T1000 (cell line): ENCODE results near the gene SKI.

Source experiments
- DNase-seq: peaks from one replicate; lab custom pipeline; 2025; ENCODE audit warnings: mixed read lengths; lab: John Stamatoyannopoulos, UW

The SKI gene

DNA sequence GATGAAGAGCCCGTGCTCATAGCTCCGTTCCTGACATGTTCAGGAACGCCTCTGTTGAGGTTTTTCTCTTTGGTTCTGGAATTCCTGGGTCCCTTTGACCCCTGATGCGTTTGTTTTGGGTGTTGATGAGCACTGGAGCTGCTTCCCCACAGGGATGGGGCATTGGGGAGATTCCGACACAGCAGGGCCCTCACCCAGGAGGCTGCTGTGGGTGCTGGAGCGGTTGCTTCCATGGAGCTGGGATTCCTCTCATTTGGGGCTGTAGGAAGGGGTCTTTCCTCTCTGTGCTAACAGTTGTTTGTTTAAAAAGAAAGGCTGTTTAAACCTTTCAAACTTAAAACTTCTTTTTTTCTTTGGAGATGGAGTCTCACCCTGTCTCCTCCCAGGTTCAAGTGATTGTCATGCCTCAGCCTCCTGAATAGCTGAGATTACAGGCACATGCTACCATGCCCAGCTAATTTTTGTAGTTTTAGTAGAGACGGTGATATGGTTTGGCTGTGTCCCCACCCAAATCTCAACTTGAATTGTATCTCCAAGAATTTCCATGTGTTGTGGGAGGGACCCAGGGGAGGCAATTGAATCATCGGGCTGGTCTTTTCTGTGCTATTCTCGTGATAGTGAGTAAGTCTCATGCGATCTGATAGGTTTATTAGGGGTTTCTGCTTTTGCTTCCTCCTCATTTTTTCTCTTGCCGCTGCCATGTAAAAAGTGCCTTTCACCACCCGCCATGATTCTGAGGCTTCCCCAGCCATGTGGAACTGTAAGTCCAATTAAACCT, 48.9 kb downstream of the SKI start:
- no peak for DNase-seq

DNA sequence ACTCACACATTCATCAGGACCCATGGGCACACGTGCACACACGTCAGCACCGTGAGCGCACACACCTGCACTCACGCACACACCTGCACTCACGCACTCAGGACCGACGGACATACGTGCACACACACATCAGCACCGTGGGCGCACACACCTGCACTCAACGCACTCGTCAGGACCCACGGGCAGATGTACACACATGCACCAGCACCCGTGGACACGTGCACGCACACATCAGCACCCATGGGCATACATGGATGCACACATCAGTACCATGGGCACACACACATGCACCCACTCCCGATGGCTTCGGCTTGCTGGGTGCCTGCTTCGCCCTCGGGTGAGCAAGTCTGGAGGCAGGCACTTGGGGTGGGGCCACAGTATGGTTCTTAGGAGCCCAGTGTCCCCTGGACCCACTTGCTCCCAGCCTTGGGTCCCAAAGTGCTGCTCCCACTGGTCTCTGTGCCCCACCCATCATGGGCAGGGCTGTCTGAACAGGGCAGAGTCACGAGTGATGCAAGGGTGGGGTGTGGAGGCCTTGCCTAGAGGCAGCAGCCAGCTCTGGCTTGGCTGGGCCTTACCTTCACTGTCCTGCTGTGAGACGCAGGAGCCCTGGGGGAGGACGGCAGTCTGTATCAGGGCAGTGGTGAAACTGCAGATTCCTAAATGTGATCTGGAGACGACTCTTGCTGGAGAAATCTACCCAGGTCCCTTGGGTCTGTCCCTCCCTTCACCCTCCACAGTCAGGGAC, 49.8 kb downstream of the SKI start:
- no peak for DNase-seq

DNA sequence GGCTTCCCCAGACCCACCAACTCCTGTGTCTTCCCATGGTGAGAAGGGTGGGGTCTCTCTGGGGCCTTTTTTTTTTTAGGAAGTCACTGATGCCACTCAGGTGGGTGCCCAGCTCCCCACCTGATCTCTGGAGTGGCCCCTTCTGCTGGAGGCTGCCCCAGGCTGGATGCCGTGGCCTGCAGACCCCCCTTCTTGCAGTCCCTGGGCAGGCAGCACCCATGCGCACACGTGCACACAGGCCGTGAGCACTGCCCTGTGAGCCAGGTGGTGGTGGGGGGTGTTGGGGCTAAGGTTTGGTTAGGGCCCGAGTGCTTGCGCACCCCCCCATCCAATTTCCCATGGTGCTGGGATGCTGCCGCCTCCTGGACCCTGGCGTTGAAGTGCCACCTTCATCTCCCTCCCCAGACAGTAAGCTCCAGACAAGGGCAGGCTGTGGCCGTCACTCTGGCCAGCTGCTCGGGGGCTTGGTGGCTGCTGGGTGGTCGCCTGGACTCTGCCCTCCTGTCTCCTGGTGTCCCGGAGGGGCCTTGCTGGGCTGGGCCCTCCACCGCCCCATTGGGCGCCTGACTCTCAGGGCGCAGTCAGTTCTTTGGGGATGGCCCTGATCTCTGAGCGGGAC, 50.6 kb downstream of the SKI start:
- DNase-seq, result no peak

DNA sequence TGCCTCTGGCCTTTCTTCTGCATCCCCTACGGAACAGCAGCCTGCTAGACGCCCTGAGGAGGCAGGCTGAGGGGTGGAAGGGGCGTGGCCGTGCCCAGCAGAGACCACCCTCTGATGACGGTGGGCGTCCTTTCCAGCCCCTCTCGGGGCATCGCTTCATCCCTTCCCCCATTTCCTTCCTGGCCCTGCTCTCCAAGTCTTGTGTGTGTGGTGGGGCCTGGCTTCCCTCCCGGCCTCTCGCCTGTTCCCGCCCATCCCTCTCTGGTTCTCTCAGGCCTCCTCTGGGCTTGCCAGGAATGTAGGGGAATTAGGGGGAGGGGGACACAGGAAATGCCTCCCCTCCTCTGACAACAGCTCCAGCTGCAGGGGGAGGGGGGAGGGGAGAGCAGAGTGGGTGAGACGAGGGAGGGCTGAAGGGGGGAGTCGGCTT, 51.1 kb downstream of the SKI start:
- DNase-seq, result no peak

DNA sequence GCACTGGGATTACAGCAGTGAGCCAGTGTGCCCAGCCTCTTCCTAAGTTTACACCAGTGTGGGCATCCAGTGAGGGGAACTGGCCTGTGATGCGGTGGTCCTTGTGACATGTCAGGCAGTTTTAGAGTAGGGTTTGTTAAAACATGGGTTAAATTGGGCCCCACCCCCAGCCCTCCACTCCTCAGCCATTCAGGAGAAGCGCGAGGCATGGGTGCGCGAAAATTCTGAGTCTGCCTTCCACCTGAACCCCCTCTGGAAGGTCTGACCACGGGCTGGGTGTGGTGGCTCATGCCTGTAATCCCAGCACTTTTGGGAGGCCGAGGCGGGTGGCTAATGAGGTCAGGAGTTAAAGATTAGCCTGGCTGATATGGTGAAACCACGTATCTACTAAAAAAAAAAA, 51.7 kb downstream of the SKI start:
- DNase-seq, result no peak

DNA sequence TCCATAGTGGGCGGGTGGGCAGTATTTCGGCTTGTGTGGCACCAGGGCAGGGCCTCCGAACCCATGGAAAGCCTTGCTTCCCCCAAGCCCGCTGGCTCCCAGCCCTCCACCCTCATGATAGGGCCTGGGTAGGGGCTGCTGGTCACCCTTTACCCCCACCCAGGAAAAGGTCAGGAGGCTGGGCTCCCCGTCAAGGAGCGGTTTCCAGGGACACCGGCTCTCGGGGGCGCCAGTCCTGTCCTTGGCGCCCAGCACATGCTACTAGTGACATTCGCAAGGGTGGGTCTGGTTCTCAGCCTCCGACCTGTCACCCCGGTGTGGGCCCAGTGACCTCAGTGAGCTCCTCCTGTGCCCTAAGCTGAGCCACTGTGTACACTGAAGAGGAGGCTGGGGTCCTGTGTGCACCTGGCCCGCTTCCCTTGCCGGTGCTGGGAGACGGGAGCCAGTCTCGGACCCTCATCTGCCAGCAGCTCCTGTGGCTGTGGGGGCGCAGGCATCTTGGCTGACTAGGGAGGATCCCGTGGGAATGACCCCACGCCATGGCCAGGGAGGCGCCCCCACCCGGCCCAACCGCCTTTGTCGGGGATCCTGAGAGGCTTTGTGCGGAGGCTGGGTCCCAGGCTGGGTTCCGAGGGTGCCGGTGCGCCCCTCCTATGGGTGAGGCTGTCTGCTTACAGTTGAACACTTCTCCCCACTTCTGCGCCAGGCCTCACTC, 54.6 kb downstream of the SKI start:
- no peak for DNase-seq

DNA sequence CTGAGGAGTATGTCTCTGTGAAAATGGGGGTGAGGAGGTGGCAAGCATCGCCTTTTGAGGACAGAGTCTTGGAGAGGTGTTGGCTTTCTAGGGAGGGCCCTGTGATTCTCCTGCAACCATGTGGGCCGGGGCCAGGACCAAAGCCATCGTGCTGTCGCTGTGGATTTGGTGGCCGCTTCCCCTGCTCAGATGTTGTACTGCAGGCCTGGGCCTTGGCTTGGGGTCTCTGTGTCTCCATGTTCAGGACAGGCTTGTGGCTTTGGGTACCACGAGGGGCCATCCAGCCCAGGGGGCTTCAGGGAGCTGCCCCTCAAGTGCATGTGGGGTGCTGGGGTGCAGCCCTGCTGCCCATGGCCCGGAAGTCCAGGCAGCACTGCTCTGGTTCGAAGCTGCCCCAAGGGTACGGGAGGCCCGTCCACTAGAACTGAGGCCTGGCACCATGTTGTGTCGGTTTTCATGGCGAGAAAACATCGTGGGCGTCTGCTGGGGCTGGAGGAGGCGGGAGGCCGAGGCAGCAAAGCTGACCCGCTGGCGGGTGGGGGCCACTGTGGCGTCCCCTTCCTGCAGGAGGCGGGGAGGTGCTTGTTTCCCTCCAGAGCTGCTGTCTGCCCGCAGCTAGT, 55.4 kb downstream of the SKI start:
- DNase-seq, result no peak

DNA sequence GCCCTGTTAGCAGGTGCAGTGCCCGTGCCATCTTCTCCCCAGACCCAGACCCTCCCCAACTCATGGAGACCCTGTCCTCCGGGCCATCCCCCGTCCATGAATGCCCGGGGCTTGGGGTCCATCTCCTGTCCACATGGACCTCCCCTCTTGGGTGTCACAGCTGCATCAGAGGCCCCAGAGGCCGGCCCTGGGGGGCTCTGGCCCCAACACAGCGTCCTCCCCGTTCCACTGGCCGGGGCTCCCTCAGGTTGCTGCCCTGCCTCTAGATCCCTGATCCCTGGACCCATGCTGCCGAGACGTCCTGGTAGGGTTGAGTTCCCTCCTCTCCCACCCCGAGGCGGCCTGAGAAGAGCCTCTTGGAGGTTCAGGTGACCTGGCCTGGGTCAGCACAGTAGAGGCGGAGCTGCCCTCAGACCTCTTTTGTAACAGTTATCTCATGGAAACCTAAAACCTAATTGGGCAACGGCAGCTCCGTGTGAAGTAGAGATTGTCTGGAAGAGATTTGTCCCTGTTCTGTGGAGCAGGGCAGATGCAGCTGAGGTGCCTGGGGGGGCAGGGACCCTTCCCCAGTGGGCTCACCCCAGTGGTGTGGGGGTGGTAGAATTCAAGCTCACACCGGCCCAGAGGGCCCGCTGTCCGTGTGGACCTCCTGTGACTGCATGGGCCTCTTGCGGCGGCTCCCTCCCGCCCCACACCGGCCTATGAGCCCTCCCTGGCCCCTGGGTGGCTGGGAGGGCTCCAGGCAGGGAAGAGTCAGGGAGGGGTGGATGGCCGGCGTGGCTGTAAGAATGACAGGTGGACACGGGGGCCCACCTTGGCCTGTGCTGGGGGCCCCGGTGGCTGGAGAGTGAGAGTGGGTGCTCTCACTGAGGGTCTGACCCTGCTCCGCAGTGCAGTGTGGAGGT, 56.1 kb downstream of the SKI start:
- DNase-seq, result no peak

DNA sequence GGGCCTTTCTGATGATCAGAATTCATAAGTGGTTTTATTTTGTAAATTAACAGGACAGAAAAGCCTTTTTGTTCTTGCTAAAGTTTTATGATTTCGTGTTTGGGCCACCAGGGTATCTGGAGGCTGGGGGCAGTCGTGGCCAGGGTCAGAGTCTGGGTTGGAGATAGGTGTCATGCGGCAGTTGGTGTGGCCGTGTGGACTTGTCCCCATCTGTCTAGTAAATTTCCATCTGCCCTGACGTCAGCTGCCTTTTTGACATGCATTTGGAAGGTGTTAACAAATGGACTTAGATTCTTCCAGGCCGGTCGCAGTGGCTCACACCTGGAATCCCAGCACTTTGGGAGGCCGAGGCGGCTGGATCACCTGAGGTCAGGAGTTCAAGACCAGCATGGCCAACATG, 56.8 kb downstream of the SKI start:
- DNase-seq, result no peak

DNA sequence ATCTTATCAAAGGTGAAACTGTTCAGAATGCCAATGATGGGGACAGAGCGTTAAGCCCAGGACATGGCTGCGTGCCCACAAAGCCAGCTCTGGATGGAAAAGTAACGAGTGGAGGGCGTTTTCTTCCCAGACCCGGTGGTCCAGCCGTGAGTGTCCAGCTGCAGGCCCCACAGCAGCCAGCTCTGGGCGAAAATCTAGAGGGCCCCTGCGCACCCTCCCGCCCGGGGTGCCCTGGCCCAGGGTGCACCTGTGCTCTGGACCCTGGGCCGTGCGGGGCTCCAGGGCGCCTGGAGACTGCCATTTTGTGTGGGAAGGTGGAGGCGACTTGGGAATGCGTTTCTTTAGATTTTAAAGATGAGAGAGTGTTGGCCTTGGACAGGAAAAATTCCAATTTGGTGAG, 58.8 kb downstream of the SKI start:
- no peak for DNase-seq

DNA sequence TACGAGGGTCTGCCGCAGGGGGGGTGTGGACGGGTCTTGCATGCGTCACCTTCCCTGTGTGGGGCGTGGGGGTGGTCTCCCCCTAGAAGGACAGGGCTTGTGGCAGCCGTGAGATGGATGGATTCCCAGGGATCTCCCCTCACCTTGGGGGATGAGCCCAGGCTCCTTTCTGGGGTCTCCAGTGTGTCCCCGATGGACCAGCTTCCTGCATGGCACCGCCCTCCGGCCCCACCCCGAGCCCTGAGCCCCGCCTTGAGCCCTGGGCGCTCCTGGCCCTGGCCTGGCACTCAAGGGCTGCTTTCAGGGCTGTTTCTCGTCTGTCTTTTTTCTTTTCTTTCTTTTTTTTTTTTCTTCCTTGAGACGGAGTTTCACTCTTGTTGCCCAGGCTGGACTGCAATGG, 59.5 kb downstream of the SKI start:
- no peak for DNase-seq

DNA sequence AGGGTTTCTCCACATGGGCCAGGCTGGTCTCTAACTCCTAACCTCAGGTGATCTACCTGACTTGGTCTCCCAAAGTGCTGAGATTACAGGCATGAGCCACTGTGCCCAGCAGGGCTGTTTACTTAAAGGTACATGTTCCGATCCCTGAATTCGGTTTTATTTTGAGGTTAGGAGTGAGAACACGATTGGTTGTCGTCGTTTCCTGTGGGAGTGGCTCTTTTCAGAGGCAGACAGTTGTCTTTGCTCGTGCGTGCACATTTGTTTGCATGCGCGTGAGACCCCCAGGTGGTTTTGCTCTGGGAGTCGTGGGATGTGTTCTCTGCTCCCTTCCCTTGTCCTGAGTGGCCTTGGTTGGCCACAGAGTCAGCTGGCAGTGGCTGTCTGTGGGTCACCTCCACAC, 60.2 kb downstream of the SKI start:
- no peak for DNase-seq

DNA sequence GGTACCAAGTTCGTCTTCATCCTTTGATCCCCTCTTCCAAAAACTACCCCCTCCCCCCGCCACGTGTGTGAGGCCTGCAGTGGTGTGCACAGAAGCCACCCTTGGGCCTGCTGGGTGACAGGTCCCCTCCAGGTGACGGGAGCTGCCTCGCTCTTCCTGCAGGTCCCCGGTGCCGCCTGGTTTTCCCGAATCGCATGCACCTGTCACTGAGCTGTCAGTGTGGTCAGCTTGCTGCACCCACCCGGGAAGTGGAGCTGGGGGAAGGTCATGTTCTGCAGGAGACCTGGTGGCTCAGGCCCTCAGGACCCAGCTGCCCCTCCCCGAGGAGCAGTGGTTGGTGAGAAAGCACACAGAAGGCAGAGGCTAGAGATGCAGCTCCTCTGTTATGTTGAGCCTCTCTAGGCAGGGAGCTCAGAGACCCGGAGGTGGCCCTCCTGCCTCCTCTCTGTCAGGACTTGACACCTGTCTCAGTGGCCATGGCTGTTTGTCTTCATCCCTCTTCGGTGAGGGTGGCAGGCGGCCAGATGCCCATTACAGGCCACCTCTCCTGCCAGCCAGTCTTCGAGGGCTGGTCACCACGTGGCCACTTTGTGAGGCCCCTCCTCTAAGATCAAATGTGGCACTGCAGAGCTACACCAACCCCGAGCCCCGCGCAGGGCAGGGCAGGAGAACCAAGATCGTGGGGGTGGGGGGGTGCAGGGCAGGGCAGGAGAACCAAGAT, 60.9 kb downstream of the SKI start:
- DNase-seq, result no peak

DNA sequence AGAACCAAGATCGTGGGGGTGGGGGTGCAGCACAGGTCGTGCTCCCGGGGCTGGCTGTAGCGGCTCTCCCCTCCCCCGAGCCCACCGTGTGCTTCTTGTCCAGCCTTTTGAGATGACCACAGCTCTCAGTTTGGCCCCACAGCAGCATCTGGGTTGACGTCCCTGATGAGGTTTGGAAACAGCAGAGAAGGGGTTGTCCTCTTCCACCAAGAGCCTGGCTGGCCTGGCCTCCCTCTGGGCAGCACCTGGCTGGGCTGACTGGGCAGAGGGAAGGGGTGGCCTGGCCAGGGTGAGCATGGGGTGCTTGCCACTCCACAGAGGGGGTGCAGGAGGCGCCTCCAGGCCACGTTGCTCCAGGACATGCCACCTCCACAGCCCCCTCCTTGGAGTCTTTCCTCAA, 61.5 kb downstream of the SKI start:
- no peak for DNase-seq

DNA sequence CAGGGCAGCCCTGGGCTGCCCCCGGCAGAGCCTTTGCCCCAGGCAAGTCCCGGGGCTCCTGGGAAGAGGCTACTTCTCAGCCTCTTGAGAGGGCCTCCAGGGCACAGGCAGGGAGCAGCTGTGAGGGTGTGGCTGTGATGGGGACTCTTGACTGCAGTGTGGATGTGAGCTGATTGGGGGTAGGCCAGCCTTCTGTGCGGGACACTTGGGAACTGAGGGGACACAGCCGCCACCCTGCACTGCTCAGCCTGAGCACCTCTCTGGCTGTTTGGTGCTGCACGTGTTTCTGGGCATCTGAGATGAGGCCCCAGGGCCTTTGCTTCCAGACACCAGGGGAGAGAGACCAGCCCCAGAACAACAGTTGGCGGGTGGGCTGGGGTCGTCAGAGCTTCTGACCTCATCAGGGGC, 62.1 kb downstream of the SKI start:
- DNase-seq, result peak; percentile 34

DNA sequence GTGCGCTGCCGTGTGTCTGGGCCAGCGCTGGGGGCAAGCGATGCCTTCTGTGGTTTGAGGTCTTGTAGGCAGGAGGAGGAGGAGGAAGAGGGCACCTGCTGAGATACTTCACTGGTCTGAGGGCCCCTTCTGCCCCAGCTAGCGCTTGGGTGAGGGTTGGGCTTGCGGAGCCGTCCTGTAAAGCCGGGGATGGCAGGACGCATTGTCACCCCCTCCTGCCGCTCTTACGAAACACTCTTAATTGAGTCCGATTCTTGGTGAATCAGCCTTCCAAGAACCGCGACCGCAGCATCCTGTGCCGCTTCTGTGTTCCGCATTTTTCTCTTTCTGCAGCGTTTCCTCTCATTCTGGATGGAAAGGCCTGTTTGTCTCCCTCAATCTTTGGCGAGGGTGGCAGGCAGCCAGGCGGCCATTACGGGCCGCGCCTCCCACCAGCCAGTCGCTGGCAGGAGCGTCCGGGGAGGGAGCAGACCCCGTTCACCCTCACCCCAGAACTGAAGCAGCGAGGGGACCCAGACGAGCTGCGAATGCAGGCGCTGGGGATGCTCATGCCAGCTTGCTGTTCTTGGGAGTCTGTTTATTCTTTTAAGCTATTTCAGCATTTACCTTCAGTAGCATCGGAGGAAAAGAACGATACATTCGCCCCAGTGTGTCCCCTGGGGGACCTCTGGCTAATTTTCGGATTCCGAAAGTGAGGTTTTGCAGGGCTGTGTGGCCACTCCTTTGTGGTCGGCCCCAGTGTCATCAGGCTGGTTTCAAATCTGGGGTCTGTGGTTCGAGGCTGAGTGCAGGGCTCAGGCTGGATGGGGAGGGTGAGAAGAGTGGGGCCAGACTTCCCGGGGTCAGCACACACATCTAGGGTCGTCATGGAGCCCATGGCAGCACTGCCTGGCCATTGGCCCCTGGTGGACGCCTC, 62.7 kb downstream of the SKI start:
- peak; percentile 81 for DNase-seq

DNA sequence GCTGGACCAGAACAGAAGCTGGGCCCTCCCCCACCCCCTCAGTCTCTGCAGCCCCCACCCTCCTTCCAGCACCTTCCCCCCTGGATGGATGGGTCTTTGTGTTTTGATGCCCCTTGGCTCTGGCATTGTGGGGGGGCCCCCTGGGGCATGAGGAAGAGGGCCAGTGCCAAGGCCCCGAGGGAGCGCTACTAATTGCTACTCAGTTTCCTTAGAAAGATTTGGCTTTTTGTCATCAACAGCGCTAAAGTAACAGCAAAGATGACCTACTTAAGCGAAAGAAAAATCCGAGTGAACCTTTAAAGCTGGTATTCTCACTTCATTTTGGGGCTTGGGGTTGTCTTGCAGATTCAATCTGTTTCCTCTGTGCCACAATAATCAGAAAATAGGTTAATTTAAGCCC, 63.5 kb downstream of the SKI start:
- no peak for DNase-seq

DNA sequence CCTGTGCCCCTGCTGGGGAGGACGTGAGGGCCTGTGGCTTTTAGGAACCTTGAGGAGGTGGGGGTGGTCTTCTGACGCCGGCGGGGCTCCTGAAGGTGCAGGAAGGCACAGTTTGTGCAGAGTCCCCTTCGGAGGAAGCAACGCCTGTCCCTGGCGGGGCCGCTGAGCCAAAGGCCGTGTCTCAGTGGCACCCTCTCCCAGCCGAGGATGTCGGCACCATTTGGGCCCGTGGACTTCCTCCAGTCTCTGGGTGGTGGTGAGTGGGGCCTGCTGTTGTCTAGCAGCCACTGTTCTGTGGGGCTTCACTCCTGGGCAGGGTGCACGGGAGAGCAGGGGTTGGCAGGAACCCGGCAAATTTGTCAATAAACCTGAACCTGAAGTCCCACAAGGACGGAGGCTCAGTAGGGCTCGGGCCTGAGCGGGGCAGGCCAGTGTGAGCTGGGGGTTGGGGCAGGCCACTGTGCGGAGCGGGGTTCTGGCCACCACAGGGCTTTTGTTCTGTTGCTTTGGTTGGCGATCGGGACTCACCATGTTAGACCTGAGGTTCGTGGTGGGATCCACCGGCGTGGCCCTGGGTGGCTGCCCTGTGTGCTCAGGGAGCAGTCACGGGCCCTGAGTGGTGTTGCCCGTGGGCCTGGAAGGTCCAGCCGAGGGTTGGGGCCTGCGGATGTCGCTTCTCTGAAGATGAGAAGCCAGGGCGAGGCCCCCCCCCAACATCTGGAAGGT, 64.8 kb downstream of the SKI start:
- DNase-seq, result no peak
